Cerebellar cortex (tissue), 1 donor: ENCODE data around the gene OR7G1.
"Not testable (repeated sequence)": the region's sequence is repeated elsewhere in the genome, so short reads cannot be mapped to it uniquely, and the experiment has no call there.

Experiments
- DNase-seq: peaks from one replicate; pipeline ENCODE4 v3.0.0-alpha.2; 2015; ENCODE audit warnings: low spot score

OR7G1 gene

GRCh38 chr19:9076901-9077300 is 38.7 kb downstream of the OR7G1 start:
- no peak for DNase-seq

GRCh38 chr19:9075064-9075949 is 40.3 kb downstream of the OR7G1 start:
- no peak for DNase-seq

GRCh38 chr19:9073806-9074205 is 41.8 kb downstream of the OR7G1 start:
- no peak for DNase-seq

- DNase-seq = not testable (repeated sequence)
These were observed 43.8 kb downstream of the OR7G1 start for GRCh38 chr19:9071720-9072119.

GRCh38 chr19:9070066-9070465 is 45.5 kb downstream of the OR7G1 start:
- no peak for DNase-seq

GRCh38 chr19:9065457-9066014 is 50.0 kb downstream of the OR7G1 start:
- no peak for DNase-seq
